Fibroblast of pulmonary artery (primary cell): Measurements from ENCODE around the gene CLASP1.
"Not testable (repeated sequence)": the region's sequence is repeated elsewhere in the genome, so short reads cannot be mapped to it uniquely, and the experiment has no call there.

Experiments
- DNase-seq: peaks from one replicate; pipeline ENCODE4 v3.0.0-alpha.2; 2010; ENCODE audit warnings: low read depth
- H3K4me3 ChIP-seq: replicated peaks from 2 replicates; pipeline ENCODE4 v1.5.1; 2011; ENCODE audit warnings: low read depth, mild to moderate bottlenecking, control low read depth, low read length, moderate library complexity
- CTCF ChIP-seq: IDR thresholded peaks from 2 replicates; pipeline ENCODE4 v1.5.1; 2011; ENCODE audit warnings: mild to moderate bottlenecking, control low read depth, low read length, inconsistent platforms; ENCODE audit errors: missing control alignments

The CLASP1 gene

DNA sequence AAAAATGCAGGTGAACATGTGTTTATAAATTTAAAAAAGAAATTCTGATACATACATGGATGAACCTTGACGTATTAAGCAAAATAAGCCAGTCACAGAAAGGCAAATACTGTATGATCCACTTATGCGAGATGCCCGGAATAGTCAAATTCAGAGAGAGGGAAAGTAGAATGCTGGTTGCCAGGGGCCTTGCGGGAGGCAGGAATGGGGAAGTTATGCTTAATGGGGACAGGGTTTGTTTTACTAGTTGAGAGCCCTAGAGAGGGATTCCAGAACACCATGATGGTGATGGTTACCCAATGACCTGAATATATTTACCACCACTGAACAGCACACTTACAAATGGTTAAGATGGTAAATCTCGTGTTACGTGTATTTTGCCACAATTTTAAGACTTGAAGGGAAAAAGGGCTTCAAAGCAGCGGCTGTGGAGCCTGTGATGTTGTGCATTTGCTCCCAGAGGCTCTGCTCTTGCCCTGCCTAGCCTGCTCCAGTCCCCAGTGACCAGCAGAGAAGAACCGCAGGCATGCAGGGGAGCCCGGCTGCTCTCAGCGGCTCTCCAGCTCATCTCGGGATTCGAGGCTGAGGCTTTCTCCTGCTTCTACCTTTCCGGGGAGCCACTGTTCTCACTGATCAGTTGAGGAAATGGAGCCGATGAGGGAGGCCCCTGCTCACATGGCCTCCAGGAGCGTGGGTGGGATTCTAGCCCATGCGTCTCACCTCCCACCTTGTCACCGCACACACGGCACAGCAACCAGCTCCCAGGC, 312.6 kb downstream of the CLASP1 start:
- TF ChIP-seq CTCF: no peak
- no peak for DNase-seq
- no peak overlapping the region for H3K4me3 ChIP-seq

DNA sequence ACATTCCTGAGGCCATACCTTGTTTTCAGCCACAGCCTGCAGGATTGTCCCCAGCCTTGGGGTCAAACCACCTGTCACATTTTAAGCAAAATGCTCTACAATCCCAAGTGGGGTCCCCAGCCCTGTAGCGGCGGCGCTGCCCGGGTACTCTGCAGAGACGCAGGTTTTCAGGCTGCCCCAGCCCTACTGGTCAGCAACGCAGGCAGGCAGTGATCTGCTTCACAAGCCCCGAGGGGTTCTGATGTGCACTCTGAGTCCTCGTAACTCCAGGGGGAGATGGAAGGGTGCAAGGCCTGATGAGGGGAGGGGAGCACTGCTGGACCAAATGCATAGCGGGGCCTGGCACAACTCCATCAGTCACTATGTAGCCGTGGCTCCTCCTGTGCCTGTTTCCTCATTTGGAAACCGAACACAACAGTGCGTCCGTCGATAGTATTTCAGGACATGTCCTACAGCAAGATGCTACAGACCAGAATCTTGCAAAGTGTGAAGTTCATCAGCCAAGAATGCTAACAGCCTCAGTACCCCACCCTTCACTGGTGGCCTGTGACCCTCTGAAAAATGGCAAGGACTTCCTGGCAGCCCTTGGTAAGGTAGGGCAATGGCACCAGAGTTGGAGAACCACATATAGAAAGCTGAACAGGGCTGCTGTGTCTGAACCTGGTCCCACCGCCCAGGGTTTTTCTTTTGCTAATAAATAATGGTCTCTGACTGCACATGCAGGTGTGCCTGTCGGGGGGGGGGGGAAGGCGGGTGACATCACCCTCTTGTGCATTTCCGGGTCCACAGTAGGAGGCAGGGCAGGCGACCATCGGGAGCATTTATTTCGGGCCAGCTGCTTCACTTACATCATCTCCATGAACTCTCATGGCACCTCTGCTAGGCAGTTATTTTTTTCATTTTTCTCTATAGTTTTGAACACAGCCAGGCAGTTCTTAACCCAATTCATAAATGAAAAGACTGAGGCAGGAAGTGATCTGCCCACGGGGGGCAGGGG, 313.7 kb downstream of the CLASP1 start:
- no peak overlapping the region for H3K4me3 ChIP-seq
- no peak for DNase-seq
- TF ChIP-seq CTCF: no peak

DNA sequence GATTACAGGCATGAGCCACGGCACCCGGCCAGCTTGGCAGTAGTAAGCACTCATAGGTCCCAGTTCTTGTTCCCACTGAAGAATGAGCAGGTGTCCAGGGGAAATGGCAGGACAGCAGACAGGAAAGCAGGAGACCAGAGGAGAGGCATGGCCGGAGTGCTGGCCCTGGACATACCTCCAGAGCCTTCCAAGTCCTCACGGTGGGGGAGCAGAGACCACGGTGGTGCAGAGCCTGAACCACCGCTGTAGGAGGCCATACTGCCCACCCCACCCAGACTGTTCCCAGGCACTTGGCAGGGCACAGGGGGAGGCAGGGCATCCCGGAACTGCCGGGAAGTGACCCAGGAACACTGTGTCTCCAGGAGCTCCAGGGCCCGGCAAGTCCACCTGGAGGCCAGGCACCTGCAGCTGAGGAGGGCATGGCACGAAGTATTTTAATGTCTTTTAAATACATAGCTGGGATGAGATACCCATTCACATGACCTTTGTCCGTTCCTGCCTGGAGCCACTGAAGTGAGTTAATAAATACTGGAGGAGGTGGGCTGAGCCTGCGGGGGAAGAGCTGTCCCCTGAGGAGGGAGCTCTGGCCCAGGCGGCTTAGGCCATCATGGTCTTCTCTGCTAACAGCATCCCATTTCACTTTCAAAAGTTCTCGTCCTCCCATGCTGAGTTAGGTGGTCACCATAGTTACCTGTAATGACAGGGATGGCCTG, 314.5 kb downstream of the CLASP1 start:
- no peak for DNase-seq
- TF ChIP-seq CTCF: no peak
- H3K4me3 ChIP-seq: no peak overlapping the region

DNA sequence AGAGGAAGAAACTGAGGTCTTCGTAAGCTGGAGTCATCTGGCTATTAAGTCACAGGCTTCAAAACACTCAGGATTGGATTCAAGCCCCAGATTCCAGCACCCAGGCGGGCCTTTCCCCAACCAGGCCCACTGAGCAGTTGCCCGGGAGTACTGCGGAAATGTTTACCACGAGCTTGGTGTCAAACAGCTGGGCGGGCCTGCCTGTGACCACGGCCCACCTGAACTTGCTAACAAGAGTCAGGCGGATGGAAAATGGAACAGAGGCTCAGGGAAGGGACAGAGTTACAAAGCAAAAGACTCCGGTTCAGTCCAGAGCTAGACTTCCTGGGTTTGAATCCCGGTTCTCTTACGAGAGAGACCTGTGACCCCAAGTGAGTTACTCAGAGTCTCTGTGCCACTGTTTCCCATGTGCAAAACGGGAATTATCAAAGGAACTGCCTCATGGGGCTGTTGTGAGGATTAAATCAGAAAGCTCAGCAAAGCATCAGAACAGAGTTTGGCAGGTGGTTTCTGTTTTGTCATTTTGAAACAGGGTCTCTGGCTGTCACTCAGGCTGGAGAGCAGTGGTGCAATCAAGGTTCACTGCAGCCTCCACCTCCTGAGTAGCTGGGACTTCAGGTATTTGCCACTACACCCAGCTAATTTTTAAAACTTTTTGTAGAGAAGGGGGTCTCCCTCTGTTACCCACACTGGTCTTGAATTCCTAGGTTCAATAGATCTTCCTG, 315.3 kb downstream of the CLASP1 start:
- TF ChIP-seq CTCF: no peak
- no peak overlapping the region for H3K4me3 ChIP-seq
- DNase-seq: no peak

DNA sequence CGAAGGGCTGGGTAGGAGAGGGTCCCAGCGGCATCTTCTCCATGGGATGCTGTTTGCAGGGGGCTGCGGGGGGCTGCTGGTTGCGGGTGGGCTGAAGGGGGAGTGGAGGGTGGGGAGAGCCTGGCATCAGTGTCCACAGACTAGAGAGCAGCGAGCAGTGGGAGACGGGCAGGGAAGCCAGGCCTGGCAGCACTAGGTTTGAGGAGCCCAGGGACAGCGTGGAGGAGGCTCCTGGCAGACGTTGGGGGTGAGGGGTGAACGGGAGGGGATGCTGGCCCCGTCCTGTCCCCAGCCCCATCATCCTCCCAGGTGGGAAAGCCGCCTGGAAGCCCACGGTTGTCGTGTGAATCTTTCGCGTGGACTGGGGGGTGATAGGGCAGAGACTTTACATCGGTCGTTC, 316.0 kb downstream of the CLASP1 start:
- no peak overlapping the region for H3K4me3 ChIP-seq
- no peak for DNase-seq
- no peak for TF ChIP-seq CTCF

DNA sequence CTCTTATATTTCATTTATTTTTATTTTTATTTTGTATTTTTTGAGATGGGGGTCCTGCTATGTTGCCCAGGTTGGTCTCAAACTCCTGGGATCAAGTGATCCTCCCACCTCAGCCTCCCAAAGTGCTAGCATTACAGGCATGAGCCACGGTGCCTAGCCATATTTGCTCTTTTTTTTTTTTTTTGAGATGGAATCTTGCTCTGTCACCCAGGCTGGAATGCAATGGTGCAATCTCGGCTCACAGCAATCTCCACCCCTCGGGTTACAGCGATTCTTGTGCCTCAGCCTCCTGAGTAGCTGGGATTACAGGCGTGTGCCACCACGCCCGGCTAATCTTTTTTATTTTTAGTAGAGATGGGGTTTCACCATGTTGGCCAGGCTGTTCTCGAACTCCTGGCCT, 317.9 kb downstream of the CLASP1 start:
- not testable (repeated sequence) for H3K4me3 ChIP-seq, DNase-seq
